Measurements from ENCODE around the gene CLECL1. TPM values are rescaled to one million over a fixed set of nuclear protein-coding genes. Genes with fewer than 3 reads are reported as not detected.

Gene CLECL1
- total RNA-seq, 6 experiments from 2014 or later: not detected

GRCh38 chr12:9752145-9752933 is 19.4 kb upstream of the CLECL1 start:
- H3K36me3 Mint-ChIP-seq (ENCODE audit: low read depth): no peaks in the 10 kb centered on the region
- no peak overlapping the region for H3K4me3 Mint-ChIP-seq
- no peaks in the 10 kb centered on the region for H3K9me3 Mint-ChIP-seq
- DNase-seq: no peak
- TF ChIP-seq CTCF (IDR thresholded peaks at IDR 0.05): no peak
- H3K4me1 Mint-ChIP-seq (ENCODE audit: low read depth): peaks cover 7% of the 10 kb centered on the region; the same call in 1 of the 2 replicates
- H3K27ac Mint-ChIP-seq: no peak overlapping the region
- H3K27me3 Mint-ChIP-seq (ENCODE audit: insufficient read depth): no peaks in the 10 kb centered on the region; the same call in 1 of the 2 replicates

GRCh38 chr12:9751204-9752144 is 18.6 kb upstream of the CLECL1 start:
- DNase-seq: peak; percentile 34
- H3K4me1 Mint-ChIP-seq (ENCODE audit: low read depth): peaks cover 7% of the 10 kb centered on the region; the same call in 1 of the 2 replicates
- peak; percentile 5; the same call in 1 of the 2 replicates for TF ChIP-seq CTCF (IDR thresholded peaks at IDR 0.05)

GRCh38 chr12:9750276-9751203 is 17.6 kb upstream of the CLECL1 start:
- Mint-ChIP-seq H3K4me3 (peak overlapping the region; percentile 40), H3K27me3 (ENCODE audit: insufficient read depth) (no peaks in the 10 kb centered on the region; the same call in 1 of the 2 replicates), H3K4me1 (ENCODE audit: low read depth) (peaks cover 7% of the 10 kb centered on the region; the same call in 1 of the 2 replicates), H3K9me3 (no peaks in the 10 kb centered on the region), H3K36me3 (ENCODE audit: low read depth) (no peaks in the 10 kb centered on the region), H3K27ac (no peak overlapping the region)
- peak; percentile 51 for DNase-seq
- peak; percentile 91 for TF ChIP-seq CTCF (IDR thresholded peaks at IDR 0.05)

More at GRCh38 chr12:9751204-9752144, 18.6 kb upstream of the CLECL1 start:
- no peak overlapping the region for H3K4me3 Mint-ChIP-seq
- no peak overlapping the region for H3K27ac Mint-ChIP-seq
- H3K36me3 Mint-ChIP-seq (ENCODE audit: low read depth): no peaks in the 10 kb centered on the region
- no peaks in the 10 kb centered on the region; the same call in 1 of the 2 replicates for H3K27me3 Mint-ChIP-seq (ENCODE audit: insufficient read depth)
- no peaks in the 10 kb centered on the region for H3K9me3 Mint-ChIP-seq

- no peak for DNase-seq
- no peaks in the 10 kb centered on the region for H3K9me3 Mint-ChIP-seq
- TF ChIP-seq CTCF (IDR thresholded peaks at IDR 0.05): no peak
- H3K27me3 Mint-ChIP-seq (ENCODE audit: insufficient read depth): peaks cover under 1% of the 10 kb centered on the region
- no peaks in the 10 kb centered on the region for H3K36me3 Mint-ChIP-seq (ENCODE audit: low read depth)
- no peak overlapping the region for H3K27ac Mint-ChIP-seq
- H3K4me3 Mint-ChIP-seq: no peak overlapping the region
- H3K4me1 Mint-ChIP-seq (ENCODE audit: low read depth): peaks cover 7% of the 10 kb centered on the region; the same call in 1 of the 2 replicates
These were observed 16.7 kb upstream of the CLECL1 start for GRCh38 chr12:9749640-9750039.

- peaks cover 6% of the 10 kb centered on the region for H3K27me3 Mint-ChIP-seq (ENCODE audit: insufficient read depth)
- H3K4me1 Mint-ChIP-seq (ENCODE audit: low read depth): peaks cover 6% of the 10 kb centered on the region; the same call in 1 of the 2 replicates
- H3K9me3 Mint-ChIP-seq: no peaks in the 10 kb centered on the region
- DNase-seq: no peak
- no peak overlapping the region for H3K4me3 Mint-ChIP-seq
- no peak overlapping the region for H3K27ac Mint-ChIP-seq
- TF ChIP-seq CTCF (IDR thresholded peaks at IDR 0.05): no peak
- no peaks in the 10 kb centered on the region for H3K36me3 Mint-ChIP-seq (ENCODE audit: low read depth)
These were observed 12.3 kb upstream of the CLECL1 start for GRCh38 chr12:9745199-9745598.

Data from HFFc6 (cell line).